PFSK-1 (cell line): ENCODE results near the gene PRKN.

Experiments
- FOXP2 ChIP-seq: optimal IDR thresholded peaks from 2 replicates; pipeline ENCODE3; 2011; ENCODE audit warnings: borderline replicate concordance, control low read depth, inconsistent platforms; ENCODE audit not compliant: insufficient read depth; ENCODE audit errors: extremely low read length, extremely low read depth
- POLR2AphosphoS5 ChIP-seq: IDR thresholded peaks from 2 replicates; pipeline ENCODE4 v1.6.1; 2012; ENCODE audit warnings: low read depth, mild to moderate bottlenecking, control low read depth, low read length, moderate library complexity
- SIN3A ChIP-seq: IDR thresholded peaks from 2 replicates; pipeline ENCODE4 v1.6.1; 2012; ENCODE audit warnings: mild to moderate bottlenecking, low read length, moderate library complexity, borderline replicate concordance; ENCODE audit not compliant: insufficient read depth
- TAF1 ChIP-seq: IDR thresholded peaks from 2 replicates; pipeline ENCODE4 v1.6.1; 2012; ENCODE audit warnings: low read length, control low read depth, borderline replicate concordance; ENCODE audit not compliant: insufficient read depth
- TF ChIP-seq, protein P1 (sequence below), 2 experiments: IDR thresholded peaks; 2 replicates each; pipeline versions ENCODE4 v1.6.1 to v1.8.0; 2011 to 2012; ENCODE audit warnings: low read depth in 2 of 2, low read length in 2 of 2, control low read depth in 1 of 2, inconsistent platforms in 1 of 2, mild to moderate bottlenecking in 1 of 2, moderate library complexity in 1 of 2; ENCODE audit not compliant: insufficient read depth in 1 of 2

PRKN gene

GRCh38 chr6:162709431-162709830 is 18.1 kb downstream of the PRKN start:
- TF ChIP-seq TAF1 (no peak), FOXP2 (no peak), POLR2AphosphoS5 (no peak), SIN3A (no peak)
- TF ChIP-seq, protein P1, sequence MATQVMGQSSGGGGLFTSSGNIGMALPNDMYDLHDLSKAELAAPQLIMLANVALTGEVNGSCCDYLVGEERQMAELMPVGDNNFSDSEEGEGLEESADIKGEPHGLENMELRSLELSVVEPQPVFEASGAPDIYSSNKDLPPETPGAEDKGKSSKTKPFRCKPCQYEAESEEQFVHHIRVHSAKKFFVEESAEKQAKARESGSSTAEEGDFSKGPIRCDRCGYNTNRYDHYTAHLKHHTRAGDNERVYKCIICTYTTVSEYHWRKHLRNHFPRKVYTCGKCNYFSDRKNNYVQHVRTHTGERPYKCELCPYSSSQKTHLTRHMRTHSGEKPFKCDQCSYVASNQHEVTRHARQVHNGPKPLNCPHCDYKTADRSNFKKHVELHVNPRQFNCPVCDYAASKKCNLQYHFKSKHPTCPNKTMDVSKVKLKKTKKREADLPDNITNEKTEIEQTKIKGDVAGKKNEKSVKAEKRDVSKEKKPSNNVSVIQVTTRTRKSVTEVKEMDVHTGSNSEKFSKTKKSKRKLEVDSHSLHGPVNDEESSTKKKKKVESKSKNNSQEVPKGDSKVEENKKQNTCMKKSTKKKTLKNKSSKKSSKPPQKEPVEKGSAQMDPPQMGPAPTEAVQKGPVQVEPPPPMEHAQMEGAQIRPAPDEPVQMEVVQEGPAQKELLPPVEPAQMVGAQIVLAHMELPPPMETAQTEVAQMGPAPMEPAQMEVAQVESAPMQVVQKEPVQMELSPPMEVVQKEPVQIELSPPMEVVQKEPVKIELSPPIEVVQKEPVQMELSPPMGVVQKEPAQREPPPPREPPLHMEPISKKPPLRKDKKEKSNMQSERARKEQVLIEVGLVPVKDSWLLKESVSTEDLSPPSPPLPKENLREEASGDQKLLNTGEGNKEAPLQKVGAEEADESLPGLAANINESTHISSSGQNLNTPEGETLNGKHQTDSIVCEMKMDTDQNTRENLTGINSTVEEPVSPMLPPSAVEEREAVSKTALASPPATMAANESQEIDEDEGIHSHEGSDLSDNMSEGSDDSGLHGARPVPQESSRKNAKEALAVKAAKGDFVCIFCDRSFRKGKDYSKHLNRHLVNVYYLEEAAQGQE (IDR thresholded peaks at IDR 0.05; ENCODE audit: insufficient read depth in 1 of 2, low read depth in 2 of 2, low read length in 2 of 2), result no peak

DNA sequence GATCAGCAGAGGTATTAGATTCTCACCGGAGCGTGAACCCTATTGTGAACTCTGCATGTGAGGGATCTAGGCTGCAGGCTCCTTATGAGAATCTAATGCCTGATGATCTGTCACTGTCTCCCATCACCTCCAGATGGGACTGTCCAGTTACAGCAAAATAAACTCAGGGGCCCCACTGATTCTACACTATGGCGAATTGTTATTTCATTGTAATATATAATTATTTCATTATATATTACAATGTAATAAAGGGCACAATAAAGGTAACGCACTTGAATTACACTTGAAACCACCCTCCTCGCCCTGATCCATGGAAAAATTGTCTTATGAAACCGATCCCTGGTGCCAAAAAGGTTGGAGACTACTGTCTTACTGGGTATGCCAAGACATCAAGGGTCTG is 18.6 kb downstream of the PRKN start:
- no peak for TF ChIP-seq TAF1
- no peak for TF ChIP-seq SIN3A
- TF ChIP-seq POLR2AphosphoS5, result no peak
- TF ChIP-seq FOXP2, result no peak
- TF ChIP-seq, protein P1 (IDR thresholded peaks at IDR 0.05; ENCODE audit: insufficient read depth in 1 of 2, low read depth in 2 of 2, low read length in 2 of 2), result no peak

DNA sequence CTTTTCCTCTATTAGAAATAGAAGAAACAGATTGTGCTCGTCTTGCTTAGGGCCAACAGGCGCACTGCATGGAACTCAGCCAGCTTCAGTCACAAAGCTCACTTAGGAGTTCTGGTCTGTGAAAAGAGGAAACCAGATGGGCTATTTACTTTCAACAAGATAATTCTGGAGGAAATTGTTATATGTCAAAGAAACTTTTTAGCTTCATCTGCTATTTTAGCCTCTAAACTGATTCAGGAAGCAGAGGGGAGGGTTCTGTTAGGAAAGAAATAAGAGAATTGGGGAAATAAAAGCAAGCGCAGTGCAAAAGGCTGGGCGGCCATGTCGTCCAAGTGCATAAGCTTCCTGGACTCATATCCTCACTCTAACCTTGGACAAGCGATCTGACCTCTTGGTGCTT is 21.3 kb downstream of the PRKN start:
- no peak for TF ChIP-seq POLR2AphosphoS5
- TF ChIP-seq, protein P1 (IDR thresholded peaks at IDR 0.05; ENCODE audit: insufficient read depth in 1 of 2, low read depth in 2 of 2, low read length in 2 of 2), result no peak
- no peak for TF ChIP-seq TAF1
- TF ChIP-seq FOXP2, result no peak
- TF ChIP-seq SIN3A, result no peak

- no peak for TF ChIP-seq FOXP2
- no peak for TF ChIP-seq SIN3A
- TF ChIP-seq TAF1, result no peak
- no peak for TF ChIP-seq POLR2AphosphoS5
- TF ChIP-seq, protein P1 (IDR thresholded peaks at IDR 0.05; ENCODE audit: insufficient read depth in 1 of 2, low read depth in 2 of 2, low read length in 2 of 2), result no peak
Measured at GRCh38 chr6:162705736-162706135, 21.8 kb downstream of the PRKN start.

GRCh38 chr6:162704001-162704400 is 23.6 kb downstream of the PRKN start:
- no peak for TF ChIP-seq POLR2AphosphoS5
- TF ChIP-seq, protein P1 (IDR thresholded peaks at IDR 0.05; ENCODE audit: insufficient read depth in 1 of 2, low read depth in 2 of 2, low read length in 2 of 2), result no peak
- TF ChIP-seq FOXP2, result no peak
- TF ChIP-seq TAF1, result no peak
- no peak for TF ChIP-seq SIN3A
